ENCODE measurements around the gene C6orf89.

Gene C6orf89

DNA sequence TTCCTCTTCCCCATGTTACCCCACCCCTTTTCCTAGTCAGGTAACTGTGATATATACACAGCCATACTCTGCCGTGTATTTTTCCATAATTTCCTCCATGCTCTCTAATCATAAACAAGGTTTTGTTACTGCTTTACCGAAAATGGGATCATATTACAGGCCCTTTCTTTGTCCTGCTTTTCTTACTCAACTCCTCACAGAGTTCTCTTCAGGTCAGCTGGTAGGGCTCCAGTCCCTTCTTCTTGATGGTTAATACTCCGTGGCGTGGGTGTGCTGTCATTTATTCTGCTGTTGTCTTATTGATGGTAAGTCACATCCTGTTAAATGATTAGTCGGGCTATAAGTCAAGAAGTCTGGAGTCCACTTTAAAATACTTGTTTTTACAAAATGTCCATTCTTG lies 43.9 kb downstream of the C6orf89 start:
- H3K4me3 ChIP-seq (ENCODE audit: low read depth, low read length): no peak overlapping the region
- DNase-seq (ENCODE audit: low read depth): no peak
- TF ChIP-seq, protein P1, sequence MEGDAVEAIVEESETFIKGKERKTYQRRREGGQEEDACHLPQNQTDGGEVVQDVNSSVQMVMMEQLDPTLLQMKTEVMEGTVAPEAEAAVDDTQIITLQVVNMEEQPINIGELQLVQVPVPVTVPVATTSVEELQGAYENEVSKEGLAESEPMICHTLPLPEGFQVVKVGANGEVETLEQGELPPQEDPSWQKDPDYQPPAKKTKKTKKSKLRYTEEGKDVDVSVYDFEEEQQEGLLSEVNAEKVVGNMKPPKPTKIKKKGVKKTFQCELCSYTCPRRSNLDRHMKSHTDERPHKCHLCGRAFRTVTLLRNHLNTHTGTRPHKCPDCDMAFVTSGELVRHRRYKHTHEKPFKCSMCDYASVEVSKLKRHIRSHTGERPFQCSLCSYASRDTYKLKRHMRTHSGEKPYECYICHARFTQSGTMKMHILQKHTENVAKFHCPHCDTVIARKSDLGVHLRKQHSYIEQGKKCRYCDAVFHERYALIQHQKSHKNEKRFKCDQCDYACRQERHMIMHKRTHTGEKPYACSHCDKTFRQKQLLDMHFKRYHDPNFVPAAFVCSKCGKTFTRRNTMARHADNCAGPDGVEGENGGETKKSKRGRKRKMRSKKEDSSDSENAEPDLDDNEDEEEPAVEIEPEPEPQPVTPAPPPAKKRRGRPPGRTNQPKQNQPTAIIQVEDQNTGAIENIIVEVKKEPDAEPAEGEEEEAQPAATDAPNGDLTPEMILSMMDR (IDR thresholded peaks at IDR 0.05; ENCODE audit: low read depth, low read length, missing control alignments): no peak

DNA sequence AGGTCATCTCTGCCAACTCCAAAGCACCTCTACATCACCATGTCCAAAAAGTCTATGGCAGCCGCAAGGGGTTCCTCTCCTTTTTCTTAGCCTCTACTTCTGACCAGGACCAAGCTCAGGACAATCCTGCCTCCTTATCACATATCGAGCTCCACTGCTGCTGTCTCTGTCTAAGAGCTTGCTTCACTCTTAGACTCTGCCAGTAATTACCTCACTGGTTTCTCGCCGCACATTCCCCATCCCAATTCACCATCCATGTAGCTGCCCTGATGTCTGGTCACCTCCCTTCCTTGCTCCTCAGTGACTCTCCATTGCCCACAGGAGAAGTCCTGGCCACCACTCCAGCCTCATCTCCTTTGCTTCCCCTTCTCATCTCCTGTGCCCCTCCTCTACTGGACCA lies 44.7 kb downstream of the C6orf89 start:
- TF ChIP-seq, protein P1 (IDR thresholded peaks at IDR 0.05; ENCODE audit: low read depth, low read length, missing control alignments): no peak

DNA sequence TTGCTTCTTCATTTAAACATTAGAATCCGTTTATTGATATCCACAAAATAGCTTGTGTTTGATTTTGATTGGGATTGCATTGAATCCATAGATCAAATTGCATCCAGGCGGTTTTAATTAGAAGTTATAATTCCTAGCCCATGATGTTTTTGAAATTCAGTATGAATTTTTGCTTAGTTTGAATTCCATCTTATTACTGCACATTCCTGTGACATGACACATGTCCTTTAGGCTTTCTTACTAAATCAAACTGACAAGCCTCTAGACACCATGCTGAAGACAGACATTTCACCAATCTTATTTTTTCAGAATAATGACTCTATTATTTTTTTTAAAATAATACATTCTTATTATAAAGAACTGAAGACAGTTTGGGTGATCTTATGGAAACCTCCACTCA lies 47.4 kb downstream of the C6orf89 start:
- DNase-seq (ENCODE audit: low read depth): no peak
- no peak overlapping the region for H3K4me3 ChIP-seq (ENCODE audit: low read depth, low read length)
- TF ChIP-seq, protein P1 (IDR thresholded peaks at IDR 0.05; ENCODE audit: low read depth, low read length, missing control alignments): no peak

More for the DNA sequence above, 44.7 kb downstream of the C6orf89 start:
- no peak for DNase-seq (ENCODE audit: low read depth)
- H3K4me3 ChIP-seq (ENCODE audit: low read depth, low read length): no peak overlapping the region

DNA sequence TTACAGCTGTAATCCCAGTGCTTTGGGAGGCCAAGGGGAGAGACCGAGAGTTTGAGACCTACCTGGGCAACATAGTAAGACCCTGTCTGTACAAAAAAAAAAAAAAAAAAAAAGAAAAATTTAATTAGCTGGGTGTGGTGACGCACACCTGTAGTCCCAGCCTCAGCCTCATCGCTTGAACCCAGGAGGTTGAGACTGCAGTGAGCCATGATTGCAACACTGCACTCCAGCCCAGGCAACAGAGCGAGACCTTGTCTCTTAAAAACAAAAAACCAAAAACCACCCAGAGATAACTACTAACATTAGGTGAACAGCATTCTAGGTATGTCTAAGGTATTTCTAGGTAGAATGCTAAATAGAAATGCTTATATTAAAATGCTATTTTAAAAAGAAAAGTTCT lies 47.8 kb downstream of the C6orf89 start:
- DNase-seq (ENCODE audit: low read depth): no peak
- H3K4me3 ChIP-seq (ENCODE audit: low read depth, low read length): no peak overlapping the region
- TF ChIP-seq, protein P1 (IDR thresholded peaks at IDR 0.05; ENCODE audit: low read depth, low read length, missing control alignments): no peak

DNA sequence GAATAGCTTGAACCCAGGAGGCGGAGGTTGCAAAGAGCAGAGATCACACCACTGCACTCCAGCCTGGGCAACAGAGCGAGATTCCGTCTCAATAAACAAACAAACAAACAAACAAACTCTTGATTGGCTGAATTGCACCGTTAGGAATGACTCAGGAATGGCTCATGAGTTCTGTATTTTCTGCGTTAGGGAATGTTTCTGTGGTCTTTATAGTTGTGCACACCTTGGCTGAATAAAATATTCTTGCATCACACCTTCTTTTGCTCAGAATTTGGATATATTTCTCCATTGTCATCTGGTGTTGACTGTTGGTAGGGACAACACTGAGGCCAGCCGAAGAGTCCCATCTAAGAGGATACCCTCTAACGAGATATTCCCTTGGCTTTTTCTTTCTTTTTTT lies 49.1 kb downstream of the C6orf89 start:
- TF ChIP-seq, protein P1 (IDR thresholded peaks at IDR 0.05; ENCODE audit: low read depth, low read length, missing control alignments): no peak

DNA sequence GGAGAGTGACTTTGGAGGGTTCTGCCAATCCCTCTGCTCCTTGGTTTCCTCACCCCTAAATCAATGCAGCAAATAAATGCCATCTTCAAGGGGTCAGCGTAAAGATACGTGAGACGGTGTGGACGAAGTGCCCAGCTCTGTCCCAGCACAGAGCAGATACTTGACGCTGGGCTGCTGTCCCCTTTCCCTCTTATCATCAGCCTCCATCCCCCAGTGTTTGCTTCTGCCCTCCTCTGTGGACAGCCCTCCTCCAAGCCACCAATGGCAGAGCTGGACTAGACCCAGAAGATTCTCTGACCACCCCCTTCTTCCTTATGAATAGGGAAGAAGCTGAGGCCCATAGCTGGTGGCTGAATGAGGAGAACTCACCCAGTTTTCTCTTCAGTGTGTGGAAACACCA lies 51.1 kb downstream of the C6orf89 start:
- no peak for DNase-seq (ENCODE audit: low read depth)
- TF ChIP-seq, protein P1 (IDR thresholded peaks at IDR 0.05; ENCODE audit: low read depth, low read length, missing control alignments): no peak
- H3K4me3 ChIP-seq (ENCODE audit: low read depth, low read length): no peak overlapping the region

More for the DNA sequence above, 49.1 kb downstream of the C6orf89 start:
- H3K4me3 ChIP-seq (ENCODE audit: low read depth, low read length): no peak overlapping the region
- no peak for DNase-seq (ENCODE audit: low read depth)

DNA sequence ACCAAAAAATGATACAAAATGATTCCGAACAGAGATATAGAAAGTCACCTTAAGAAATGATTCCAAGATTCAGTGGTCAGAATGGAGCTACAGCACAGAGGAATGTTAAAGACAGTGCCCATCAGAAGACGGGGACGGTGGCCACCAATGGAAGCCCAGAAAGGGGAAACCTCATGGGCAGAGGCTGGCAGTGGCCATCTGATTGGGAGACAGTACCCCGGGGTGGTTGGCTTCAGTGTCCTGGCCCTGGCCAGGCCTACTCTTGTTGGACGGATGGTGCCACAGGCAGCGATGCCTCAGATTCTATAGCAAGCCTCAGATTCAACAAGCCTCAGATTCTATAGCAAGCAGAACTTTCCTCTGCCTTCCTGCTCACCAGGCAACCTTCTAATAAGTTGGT lies 52.1 kb downstream of the C6orf89 start:
- no peak for DNase-seq (ENCODE audit: low read depth)

More for the DNA sequence above, 52.1 kb downstream of the C6orf89 start:
- TF ChIP-seq, protein P1 (IDR thresholded peaks at IDR 0.05; ENCODE audit: low read depth, low read length, missing control alignments): no peak
- H3K4me3 ChIP-seq (ENCODE audit: low read depth, low read length): no peak overlapping the region
